ENCODE measurements around the gene RBM15B. TPM values are rescaled to one million over a fixed set of nuclear protein-coding genes. Genes with fewer than 3 reads are reported as not detected.

RBM15B gene
- total RNA-seq, 1 experiment from 2014 or later: 17.1 TPM

DNA sequence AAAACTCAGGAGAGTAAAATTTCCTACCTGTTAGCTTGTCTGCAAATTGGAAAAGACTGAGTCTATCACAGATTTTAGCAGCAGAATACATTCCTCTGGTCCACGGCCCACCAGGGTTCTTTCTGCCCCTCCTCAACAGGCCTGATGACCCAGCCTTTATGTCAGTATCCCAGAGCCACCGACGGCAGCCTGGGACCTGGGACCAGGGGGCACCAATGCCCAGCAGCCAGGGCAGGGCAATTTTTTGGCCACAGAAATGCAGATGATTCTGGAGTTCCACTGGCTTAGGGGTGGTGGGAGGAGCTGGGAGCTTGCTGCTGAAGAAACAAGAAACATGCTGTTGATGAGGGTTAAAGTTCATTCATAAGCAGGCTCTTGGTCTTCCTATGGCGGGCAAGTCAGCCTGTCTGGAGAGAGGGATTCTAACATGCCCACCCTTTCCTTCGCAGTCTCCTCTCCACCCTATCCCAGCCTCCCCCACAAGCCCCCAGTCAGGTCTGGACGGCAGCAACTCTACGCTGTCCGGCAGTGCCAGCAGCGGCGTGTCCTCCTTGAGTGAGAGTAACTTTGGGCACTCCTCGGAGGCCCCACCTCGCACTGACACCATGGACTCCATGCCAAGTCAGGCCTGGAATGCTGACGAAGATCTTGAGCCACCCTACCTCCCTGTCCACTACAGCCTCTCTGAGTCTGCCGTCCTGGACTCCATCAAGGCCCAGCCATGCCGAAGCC, 10.3 kb upstream of the RBM15B start:
- no peak overlapping the region for H3K4me3 ChIP-seq (ENCODE audit: low read length)
- no peak overlapping the region for H3K27ac ChIP-seq (ENCODE audit: low read length)
- H3K9ac ChIP-seq (ENCODE audit: low read length): no peak overlapping the region
- no peak overlapping the region for H3K4me2 ChIP-seq (ENCODE audit: low read depth, low read length, poor library complexity, severe bottlenecking)
- no peaks in the 10 kb centered on the region for H3K36me3 ChIP-seq (ENCODE audit: insufficient read depth, low read length)
- no peaks in the 10 kb centered on the region for H3K27me3 ChIP-seq (ENCODE audit: low read length)
- DNase-seq: no peak
- no peaks in the 10 kb centered on the region for H3K9me2 ChIP-seq (replicated peaks; ENCODE audit: insufficient read depth, low read length)
- no peaks in the 10 kb centered on the region for H3K9me3 ChIP-seq (ENCODE audit: low read length)
- peaks cover 19% of the 10 kb centered on the region for H3K79me2 ChIP-seq (ENCODE audit: low read length)
- H2AFZ ChIP-seq (ENCODE audit: low read length): no peak overlapping the region
- H4K20me1 ChIP-seq (ENCODE audit: insufficient read depth, low read depth, low read length): no peaks in the 10 kb centered on the region
- peaks cover 10% of the 10 kb centered on the region for H3K4me1 ChIP-seq (ENCODE audit: low read length)

DNA sequence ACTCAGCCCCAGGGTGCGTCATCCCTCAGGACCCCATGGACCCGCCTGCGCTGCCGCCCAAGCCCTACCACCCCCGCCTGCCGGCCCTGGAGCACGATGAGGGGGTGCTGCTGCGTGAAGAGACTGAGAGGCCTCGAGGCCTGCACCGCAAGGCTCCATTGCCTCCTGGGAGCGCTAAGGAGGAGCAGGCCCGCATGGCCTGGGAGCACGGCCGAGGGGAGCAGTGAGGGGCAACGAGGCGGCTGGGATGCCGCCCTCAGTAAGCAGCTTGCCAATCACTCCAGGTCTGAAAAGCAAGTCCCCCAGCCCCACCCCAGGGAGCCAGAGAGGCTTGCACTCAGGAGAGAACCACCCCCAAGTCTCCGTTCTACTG, 9.8 kb upstream of the RBM15B start:
- H3K4me3 ChIP-seq (ENCODE audit: low read length): no peak overlapping the region
- no peaks in the 10 kb centered on the region for H3K36me3 ChIP-seq (ENCODE audit: insufficient read depth, low read length)
- no peak overlapping the region for H2AFZ ChIP-seq (ENCODE audit: low read length)
- H3K9me2 ChIP-seq (replicated peaks; ENCODE audit: insufficient read depth, low read length): no peaks in the 10 kb centered on the region
- H3K79me2 ChIP-seq (ENCODE audit: low read length): peaks cover 25% of the 10 kb centered on the region
- no peak overlapping the region for H3K27ac ChIP-seq (ENCODE audit: low read length)
- no peak for DNase-seq
- peaks cover 14% of the 10 kb centered on the region for H3K4me1 ChIP-seq (ENCODE audit: low read length)
- H3K9me3 ChIP-seq (ENCODE audit: low read length): no peaks in the 10 kb centered on the region
- H4K20me1 ChIP-seq (ENCODE audit: insufficient read depth, low read depth, low read length): no peaks in the 10 kb centered on the region
- H3K4me2 ChIP-seq (ENCODE audit: low read depth, low read length, poor library complexity, severe bottlenecking): no peak overlapping the region
- H3K9ac ChIP-seq (ENCODE audit: low read length): no peak overlapping the region
- no peaks in the 10 kb centered on the region for H3K27me3 ChIP-seq (ENCODE audit: low read length)

DNA sequence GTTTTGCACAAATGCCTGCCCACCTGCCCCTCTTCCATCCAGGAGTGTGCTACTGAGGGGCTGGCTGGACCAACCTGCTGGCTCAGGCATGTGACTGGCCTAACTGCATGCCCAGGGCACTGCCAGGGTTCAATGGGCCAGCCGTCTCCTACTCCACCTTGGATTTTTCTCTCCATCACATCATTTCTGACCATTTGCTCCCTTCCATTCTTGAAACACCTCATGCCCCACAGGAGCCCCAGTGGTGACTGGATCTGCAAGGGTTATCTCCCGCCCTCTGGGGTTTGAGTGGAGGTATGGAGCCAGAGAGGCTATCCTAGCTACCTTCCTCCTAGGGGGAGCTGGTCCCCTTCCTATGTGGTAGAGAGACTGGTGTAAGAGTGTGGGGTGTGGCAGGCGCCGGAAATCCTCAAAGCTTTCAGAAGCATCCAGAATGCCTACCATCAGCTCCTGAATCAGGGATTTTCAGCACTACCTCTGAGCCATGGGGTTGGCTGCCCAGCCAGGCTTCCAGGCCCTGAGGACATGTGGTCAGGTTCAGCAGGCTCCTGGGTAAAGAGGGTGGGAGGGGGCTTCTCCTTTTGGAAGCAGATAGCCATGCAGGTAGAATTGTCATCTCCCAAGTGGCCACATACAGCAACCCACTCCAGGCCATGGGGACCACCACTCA, 8.9 kb upstream of the RBM15B start:
- H3K9me3 ChIP-seq (ENCODE audit: low read length): no peaks in the 10 kb centered on the region
- no peaks in the 10 kb centered on the region for H3K9me2 ChIP-seq (replicated peaks; ENCODE audit: insufficient read depth, low read length)
- H3K9ac ChIP-seq (ENCODE audit: low read length): no peak overlapping the region
- H3K36me3 ChIP-seq (ENCODE audit: insufficient read depth, low read length): no peaks in the 10 kb centered on the region
- H3K4me1 ChIP-seq (ENCODE audit: low read length): peaks cover 22% of the 10 kb centered on the region
- no peaks in the 10 kb centered on the region for H4K20me1 ChIP-seq (ENCODE audit: insufficient read depth, low read depth, low read length)
- H3K27me3 ChIP-seq (ENCODE audit: low read length): no peaks in the 10 kb centered on the region
- no peak overlapping the region for H2AFZ ChIP-seq (ENCODE audit: low read length)
- H3K4me2 ChIP-seq (ENCODE audit: low read depth, low read length, poor library complexity, severe bottlenecking): no peak overlapping the region
- DNase-seq: no peak
- no peak overlapping the region for H3K4me3 ChIP-seq (ENCODE audit: low read length)
- H3K27ac ChIP-seq (ENCODE audit: low read length): no peak overlapping the region
- H3K79me2 ChIP-seq (ENCODE audit: low read length): peaks cover 31% of the 10 kb centered on the region

DNA sequence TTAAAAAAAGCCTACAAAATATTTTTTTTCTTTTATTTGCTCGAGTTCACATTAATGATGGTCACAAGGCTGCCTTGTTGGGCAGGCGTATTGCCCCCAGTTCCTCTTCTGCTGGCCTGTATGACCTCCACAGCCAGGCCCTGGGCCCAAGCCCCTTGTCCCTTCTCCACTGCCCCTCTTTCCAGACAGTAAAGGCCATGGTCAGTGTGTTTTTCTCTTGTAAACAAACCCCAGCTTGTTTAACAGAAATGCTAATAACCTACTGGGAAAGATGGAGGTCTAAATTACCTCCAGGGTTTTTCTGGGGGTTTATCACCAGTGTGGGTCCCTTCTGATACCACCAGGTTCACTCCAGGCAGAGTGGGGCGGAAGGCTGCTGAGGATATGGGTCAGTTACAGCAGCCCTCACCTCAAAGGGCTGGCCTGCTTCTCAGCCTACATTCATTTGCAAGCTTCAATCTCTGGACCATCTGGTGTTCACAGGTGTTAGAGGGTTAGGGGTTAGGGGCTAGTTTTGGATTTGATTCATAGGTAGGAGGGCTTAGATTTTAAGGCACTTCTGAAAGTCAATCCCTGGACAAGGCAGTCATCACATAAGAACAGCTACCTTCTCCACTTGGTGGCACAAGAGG, 8.0 kb upstream of the RBM15B start:
- H3K4me2 ChIP-seq (ENCODE audit: low read depth, low read length, poor library complexity, severe bottlenecking): peak overlapping the region; percentile 85
- peaks cover 4% of the 10 kb centered on the region; the same call in 1 of the 2 replicates for H3K36me3 ChIP-seq (ENCODE audit: insufficient read depth, low read length)
- peaks cover 31% of the 10 kb centered on the region for H3K4me1 ChIP-seq (ENCODE audit: low read length)
- H3K27ac ChIP-seq (ENCODE audit: low read length): no peak overlapping the region
- peaks cover 37% of the 10 kb centered on the region for H3K79me2 ChIP-seq (ENCODE audit: low read length)
- H3K27me3 ChIP-seq (ENCODE audit: low read length): no peaks in the 10 kb centered on the region
- H3K9ac ChIP-seq (ENCODE audit: low read length): no peak overlapping the region
- H4K20me1 ChIP-seq (ENCODE audit: insufficient read depth, low read depth, low read length): no peaks in the 10 kb centered on the region
- H2AFZ ChIP-seq (ENCODE audit: low read length): no peak overlapping the region
- peak overlapping the region; percentile 94; the same call in 1 of the 2 replicates for H3K4me3 ChIP-seq (ENCODE audit: low read length)
- H3K9me2 ChIP-seq (replicated peaks; ENCODE audit: insufficient read depth, low read length): no peaks in the 10 kb centered on the region
- no peak for DNase-seq
- H3K9me3 ChIP-seq (ENCODE audit: low read length): no peaks in the 10 kb centered on the region

DNA sequence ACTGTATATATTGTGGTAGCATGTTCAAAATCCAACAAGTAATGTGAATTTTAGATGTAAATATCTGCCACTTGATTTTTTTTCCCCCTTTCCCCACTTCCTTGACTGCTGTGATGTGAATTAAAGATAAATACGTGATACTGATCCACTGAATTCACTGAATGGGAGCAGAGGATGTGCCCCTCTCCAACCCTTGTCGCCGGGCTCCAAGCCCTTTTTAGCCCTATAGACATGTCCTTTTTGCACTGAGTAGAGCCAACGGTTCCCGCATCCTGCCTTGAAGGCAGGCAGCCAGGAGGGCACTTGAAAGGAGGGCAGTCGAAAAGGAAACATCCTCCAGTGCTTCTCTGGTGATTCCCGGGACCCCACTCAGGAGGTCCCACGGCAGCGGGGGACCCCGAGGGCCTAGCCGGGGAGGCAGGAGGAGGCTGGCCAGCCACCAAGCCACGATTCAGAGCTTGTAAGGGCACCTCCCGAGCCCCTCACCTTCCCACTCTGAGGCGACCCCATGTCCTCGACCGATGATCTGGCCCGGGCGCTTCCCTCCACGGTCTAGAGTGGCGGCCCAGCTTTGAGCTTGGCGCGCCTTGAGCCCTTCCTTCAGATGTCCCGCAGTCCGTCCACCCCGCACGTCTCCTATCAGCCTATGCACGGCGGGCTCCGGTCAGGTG, 6.9 kb upstream of the RBM15B start:
- Histone ChIP-seq H3K79me2 (ENCODE audit: low read length) (peaks cover 37% of the 10 kb centered on the region), H3K9me3 (ENCODE audit: low read length) (no peaks in the 10 kb centered on the region), H2AFZ (ENCODE audit: low read length) (peak overlapping the region; percentile 80), H3K27me3 (ENCODE audit: low read length) (no peaks in the 10 kb centered on the region), H3K4me1 (ENCODE audit: low read length) (peaks cover 42% of the 10 kb centered on the region), H3K9me2 (replicated peaks; ENCODE audit: insufficient read depth, low read length) (no peaks in the 10 kb centered on the region), H3K9ac (ENCODE audit: low read length) (peak overlapping the region; percentile 96), H3K4me3 (ENCODE audit: low read length) (peak overlapping the region; percentile 94), H4K20me1 (ENCODE audit: insufficient read depth, low read depth, low read length) (no peaks in the 10 kb centered on the region), H3K4me2 (ENCODE audit: low read depth, low read length, poor library complexity, severe bottlenecking) (peak overlapping the region; percentile 85), H3K36me3 (ENCODE audit: insufficient read depth, low read length) (peaks cover 4% of the 10 kb centered on the region; the same call in 1 of the 2 replicates), H3K27ac (ENCODE audit: low read length) (peak overlapping the region; percentile 45; the same call in 1 of the 2 replicates)
- DNase-seq: peak; percentile 68

DNA sequence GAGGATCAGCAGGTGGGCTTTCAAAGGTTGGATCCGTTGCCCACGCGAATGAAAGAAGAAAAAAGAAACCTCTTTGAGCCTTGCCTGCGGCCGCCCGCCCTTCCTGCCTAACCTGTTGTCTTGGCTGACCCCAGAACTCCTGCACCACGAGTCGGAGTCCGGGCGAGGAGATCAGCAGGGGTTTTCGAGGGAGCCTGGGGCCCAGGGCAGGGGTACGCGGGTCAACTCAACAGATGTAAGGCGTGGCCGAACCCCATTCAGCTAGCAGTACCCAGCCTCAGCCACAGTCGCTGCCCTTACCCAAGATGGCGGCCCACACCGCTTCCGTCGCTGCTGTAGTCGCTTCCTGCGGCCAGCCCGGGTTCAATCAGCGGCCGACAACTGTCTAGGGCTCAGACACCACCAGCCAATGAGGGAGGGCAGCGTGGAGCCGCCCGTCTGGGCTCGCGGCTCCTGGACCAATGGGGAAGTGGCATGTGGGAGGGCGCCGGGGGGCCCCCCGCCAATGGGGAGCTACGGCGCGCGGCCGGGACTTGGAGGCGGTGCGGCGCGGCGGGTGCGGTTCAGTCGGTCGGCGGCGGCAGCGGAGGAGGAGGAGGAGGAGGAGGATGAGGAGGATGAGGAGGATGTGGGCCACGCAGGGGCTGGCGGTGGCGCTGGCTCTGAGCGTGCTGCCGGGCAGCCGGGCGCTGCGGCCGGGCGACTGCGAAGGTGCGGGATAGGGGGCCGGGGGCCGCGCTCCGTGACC, 6.2 kb upstream of the RBM15B start, which contains the start of gene MANF:
Gene MANF (plus strand): TSS at position 566 of the 748 bp plus-strand sequence. CDS start 52 bp downstream, at position 618.
- Histone ChIP-seq H4K20me1 (ENCODE audit: insufficient read depth, low read depth, low read length) (0 out of 2 replicates have a peak, but pooled peaks cover 4% of the 10 kb centered on the region), H3K79me2 (ENCODE audit: low read length) (peaks cover 37% of the 10 kb centered on the region), H3K27me3 (ENCODE audit: low read length) (no peaks in the 10 kb centered on the region), H3K9me3 (ENCODE audit: low read length) (no peaks in the 10 kb centered on the region), H3K27ac (ENCODE audit: low read length) (peak within 1 kb of the TSS; percentile 60), H3K9ac (ENCODE audit: low read length) (peak within 1 kb of the TSS; percentile 96), H3K4me2 (ENCODE audit: low read depth, low read length, poor library complexity, severe bottlenecking) (peak within 1 kb of the TSS; percentile 85), H3K36me3 (ENCODE audit: insufficient read depth, low read length) (peaks cover 4% of the 10 kb centered on the region; the same call in 1 of the 2 replicates), H2AFZ (ENCODE audit: low read length) (peak within 1 kb of the TSS; percentile 80), H3K9me2 (replicated peaks; ENCODE audit: insufficient read depth, low read length) (no peaks in the 10 kb centered on the region), H3K4me3 (ENCODE audit: low read length) (peak within 1 kb of the TSS; percentile 95), H3K4me1 (ENCODE audit: low read length) (peaks cover 49% of the 10 kb centered on the region)
- peak; percentile 99 for DNase-seq

DNA sequence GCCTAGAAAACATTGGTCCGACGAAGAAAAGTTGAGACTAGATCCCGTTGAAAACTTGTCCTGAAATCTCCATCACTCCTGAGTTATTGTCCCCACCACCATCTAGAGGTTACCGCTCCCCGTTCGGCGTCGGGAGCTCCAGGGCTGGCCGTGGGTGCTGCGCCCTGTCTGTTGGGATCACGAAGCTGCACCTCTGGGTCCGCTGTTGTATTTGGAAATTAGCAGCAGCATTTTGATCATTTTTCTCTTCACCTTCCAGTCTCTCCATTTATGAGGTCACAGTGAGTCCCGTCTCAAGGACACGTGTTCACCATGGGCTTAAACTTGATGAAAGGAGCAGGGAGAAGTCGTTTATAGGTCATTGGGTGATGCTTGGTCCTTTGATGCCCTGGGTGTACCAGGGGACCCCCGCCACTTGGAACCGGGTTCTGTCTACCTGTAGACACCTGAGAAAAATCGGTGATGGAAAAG, 5.4 kb upstream of the RBM15B start:
- Histone ChIP-seq H3K4me1 (ENCODE audit: low read length) (peaks cover 57% of the 10 kb centered on the region), H3K4me2 (ENCODE audit: low read depth, low read length, poor library complexity, severe bottlenecking) (peak overlapping the region; percentile 78), H3K79me2 (ENCODE audit: low read length) (peaks cover 37% of the 10 kb centered on the region), H3K4me3 (ENCODE audit: low read length) (peak overlapping the region; percentile 95), H4K20me1 (ENCODE audit: insufficient read depth, low read depth, low read length) (0 out of 2 replicates have a peak, but pooled peaks cover 4% of the 10 kb centered on the region), H3K27ac (ENCODE audit: low read length) (peak overlapping the region; percentile 60), H3K36me3 (ENCODE audit: insufficient read depth, low read length) (peaks cover 4% of the 10 kb centered on the region; the same call in 1 of the 2 replicates), H3K9me2 (replicated peaks; ENCODE audit: insufficient read depth, low read length) (no peaks in the 10 kb centered on the region), H3K9me3 (ENCODE audit: low read length) (no peaks in the 10 kb centered on the region), H3K9ac (ENCODE audit: low read length) (peak overlapping the region; percentile 89), H2AFZ (ENCODE audit: low read length) (no peak overlapping the region), H3K27me3 (ENCODE audit: low read length) (no peaks in the 10 kb centered on the region)
- DNase-seq: peak; percentile 59

All from Karpas-422 (cell line).